OCI-LY3 (cell line): ENCODE results near the gene SIAE.

Experiments used
- H2AFZ ChIP-seq: fragments of 200-600, 300-600 bp; shearing (Covaris generic); 2 replicates; pipeline ENCODE4 v1.6.0; 2014; ENCODE audit warnings: antibody characterized with exemption, low read depth, low read length
- H3K27ac ChIP-seq: fragments of 200-600, 300-600 bp; sonication (generic); 2 replicates; pipeline ENCODE4 v1.5.1; 2014; ENCODE audit warnings: mild to moderate bottlenecking, low read length, moderate library complexity, mixed read lengths
- H3K27me3 ChIP-seq: fragments of 200-600, 300-600 bp; sonication (generic); 2 replicates; pipeline ENCODE4 v1.6.1; 2014; ENCODE audit warnings: low read depth, low read length, mixed read lengths
- H3K36me3 ChIP-seq: fragments of 200-600, 300-600 bp; sonication (generic); replicated peaks from 2 replicates; pipeline ENCODE3; 2014; ENCODE audit warnings: low read depth, low read length, mixed read lengths
- H3K4me1 ChIP-seq: fragments of 300-600, 200-600 bp; sonication (generic); 2 replicates; pipeline ENCODE4 v1.6.1; 2014; ENCODE audit warnings: low read length, mixed read lengths
- H3K4me2 ChIP-seq: fragments of 200-600, 300-600 bp; sonication (generic); 2 replicates; pipeline ENCODE4 v1.6.1; 2014; ENCODE audit warnings: low read length, mixed read lengths
- H3K4me3 ChIP-seq: fragments of 300-600, 200-600 bp; sonication (generic); 2 replicates; pipeline ENCODE4 v1.5.1; 2014; ENCODE audit warnings: antibody characterized with exemption, mild to moderate bottlenecking, low read length, moderate library complexity
- H3K79me2 ChIP-seq: fragments of 300-600, 200-600 bp; shearing (Covaris generic); 2 replicates; pipeline ENCODE4 v1.6.1; 2014; ENCODE audit warnings: mild to moderate bottlenecking, low read length, mixed read lengths
- H3K9ac ChIP-seq: fragments of 300-600, 200-600 bp; shearing (Covaris generic); 2 replicates; pipeline ENCODE4 v1.6.0; 2014; ENCODE audit warnings: mild to moderate bottlenecking, low read length, moderate library complexity
- H3K9me3 ChIP-seq: fragments of 200-600, 300-600 bp; shearing (Covaris generic); 2 replicates; pipeline ENCODE4 v1.6.1; 2014; ENCODE audit warnings: low read length, mixed read lengths; ENCODE audit not compliant: insufficient read depth
- H4K20me1 ChIP-seq: fragments of 200-600, 300-600 bp; sonication (generic); 2 replicates; pipeline ENCODE4 v1.6.1; 2016; ENCODE audit warnings: low read length, mixed read lengths; ENCODE audit not compliant: insufficient read depth
- CTCF ChIP-seq: fragments of 200-600, 300-600 bp; sonication (generic); IDR thresholded peaks from 2 replicates; pipeline ENCODE4 v1.5.1; 2014; ENCODE audit warnings: antibody characterized with exemption, low read length, low read depth
- EZH2phosphoT487 ChIP-seq: fragments of 200-600 bp; shearing (Covaris generic); IDR thresholded peaks from 2 replicates; pipeline ENCODE4 v1.6.1; 2018; ENCODE audit warnings: antibody characterized with exemption, mixed run types, low read depth

The SIAE gene

DNA sequence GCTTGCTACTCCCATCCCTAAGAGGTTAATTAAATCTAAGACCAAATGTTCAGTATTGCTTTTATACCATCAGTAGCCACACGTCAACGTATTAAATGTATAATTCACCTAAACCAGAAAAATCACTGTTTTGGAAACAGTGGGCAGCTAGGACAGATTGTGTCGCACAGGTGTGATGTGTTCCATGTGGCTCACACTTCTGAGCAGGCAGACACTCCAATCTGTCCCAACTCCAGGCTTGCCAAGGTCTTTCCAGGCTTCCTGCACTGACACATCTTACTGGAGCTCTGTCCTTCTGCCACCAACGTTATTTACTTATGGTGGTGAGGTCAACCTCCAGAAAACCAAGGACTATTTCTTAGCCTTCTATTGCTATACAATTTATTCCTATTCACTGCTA lies 11.4 kb downstream of the SIAE start:
- H3K27ac ChIP-seq, result no peak overlapping the region
- no peaks in the 10 kb centered on the region for H4K20me1 ChIP-seq
- no peaks in the 10 kb centered on the region for H3K36me3 ChIP-seq
- no peak overlapping the region for H2AFZ ChIP-seq
- no peak overlapping the region for H3K9ac ChIP-seq
- no peaks in the 10 kb centered on the region for H3K79me2 ChIP-seq
- H3K4me3 ChIP-seq, result no peak overlapping the region
- no peaks in the 10 kb centered on the region for H3K27me3 ChIP-seq
- H3K4me2 ChIP-seq, result no peak overlapping the region
- no peaks in the 10 kb centered on the region for H3K9me3 ChIP-seq
- no peak for TF ChIP-seq EZH2phosphoT487
- TF ChIP-seq CTCF, result no peak
- no peaks in the 10 kb centered on the region for H3K4me1 ChIP-seq

DNA sequence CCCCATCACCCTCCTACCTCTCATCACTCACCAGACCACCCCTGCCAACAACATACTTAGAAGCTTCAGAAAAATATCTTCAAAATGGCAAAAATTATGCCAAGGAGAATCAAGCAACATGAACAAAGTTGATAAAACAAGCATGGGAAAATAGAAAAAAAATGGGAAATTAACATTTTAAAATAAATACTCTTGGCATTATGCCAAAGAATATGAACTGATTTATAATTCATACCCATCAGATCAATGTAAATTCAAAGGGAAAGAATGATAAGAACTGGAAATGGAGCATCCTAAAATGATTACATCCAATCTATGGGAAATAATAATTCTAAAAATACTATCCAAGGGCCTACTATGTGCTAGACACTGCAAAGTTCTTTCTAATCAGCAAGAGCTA lies 12.0 kb downstream of the SIAE start:
- H3K27me3 ChIP-seq, result no peaks in the 10 kb centered on the region
- no peaks in the 10 kb centered on the region for H3K9me3 ChIP-seq
- no peaks in the 10 kb centered on the region for H3K36me3 ChIP-seq
- no peaks in the 10 kb centered on the region for H3K79me2 ChIP-seq
- H3K4me3 ChIP-seq, result no peak overlapping the region
- no peaks in the 10 kb centered on the region for H3K4me1 ChIP-seq
- H2AFZ ChIP-seq, result no peak overlapping the region
- H4K20me1 ChIP-seq, result no peaks in the 10 kb centered on the region
- no peak overlapping the region for H3K9ac ChIP-seq
- no peak overlapping the region for H3K4me2 ChIP-seq
- H3K27ac ChIP-seq, result no peak overlapping the region
- no peak for TF ChIP-seq EZH2phosphoT487
- TF ChIP-seq CTCF, result no peak

DNA sequence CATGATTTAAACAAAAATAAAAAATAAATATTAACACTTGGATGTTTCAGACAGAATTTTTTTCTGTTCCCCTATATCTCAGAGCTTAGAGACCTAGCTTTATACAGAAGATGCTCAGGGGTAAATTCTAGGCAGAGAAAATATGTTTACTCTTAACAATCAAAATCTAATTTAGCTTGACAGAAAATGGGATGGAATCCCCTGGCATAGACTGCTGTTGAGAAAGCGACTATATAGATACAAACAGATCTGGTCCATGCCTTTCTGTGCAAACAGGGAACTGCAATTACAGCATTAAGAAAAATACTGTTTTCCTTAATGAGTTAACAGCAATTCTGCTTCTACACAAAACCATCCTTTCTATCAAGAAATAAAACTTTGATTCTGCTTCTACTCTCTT lies 14.6 kb downstream of the SIAE start:
- Histone ChIP-seq H3K36me3 (no peaks in the 10 kb centered on the region), H3K9me3 (no peaks in the 10 kb centered on the region), H3K4me1 (0 out of 2 replicates have a peak, but pooled peaks cover 2% of the 10 kb centered on the region), H3K4me2 (no peak overlapping the region), H3K27ac (no peak overlapping the region), H4K20me1 (no peaks in the 10 kb centered on the region), H3K27me3 (no peaks in the 10 kb centered on the region), H2AFZ (no peak overlapping the region), H3K79me2 (no peaks in the 10 kb centered on the region), H3K9ac (no peak overlapping the region), H3K4me3 (no peak overlapping the region)
- no peak for TF ChIP-seq CTCF

DNA sequence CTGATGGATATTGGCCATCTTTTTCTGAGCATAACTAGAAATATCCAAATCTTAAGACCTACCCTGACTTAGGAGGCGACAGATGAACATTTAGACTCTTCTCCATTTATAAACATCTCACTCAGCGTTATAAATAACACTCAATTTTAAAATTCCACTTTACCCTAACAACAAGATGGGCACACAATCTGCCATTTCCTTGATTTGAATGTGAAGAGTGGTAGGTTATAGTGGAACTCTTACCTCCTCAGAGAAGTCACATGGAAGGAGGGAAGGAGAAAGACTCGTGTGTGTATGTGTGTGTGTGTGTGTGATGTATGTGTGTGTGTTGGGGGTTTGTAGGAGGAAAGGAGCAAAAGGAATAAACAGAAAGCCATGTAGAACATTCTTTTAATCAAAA lies 15.0 kb downstream of the SIAE start:
- H3K27ac ChIP-seq, result no peak overlapping the region
- H2AFZ ChIP-seq, result no peak overlapping the region
- no peaks in the 10 kb centered on the region for H3K9me3 ChIP-seq
- H3K4me3 ChIP-seq, result no peak overlapping the region
- no peaks in the 10 kb centered on the region for H4K20me1 ChIP-seq
- H3K4me2 ChIP-seq, result no peak overlapping the region
- H3K36me3 ChIP-seq, result no peaks in the 10 kb centered on the region
- 0 out of 2 replicates have a peak, but pooled peaks cover 2% of the 10 kb centered on the region for H3K4me1 ChIP-seq
- no peak overlapping the region for H3K9ac ChIP-seq
- no peaks in the 10 kb centered on the region for H3K79me2 ChIP-seq
- no peaks in the 10 kb centered on the region for H3K27me3 ChIP-seq
- no peak for TF ChIP-seq CTCF
